MM.1S (cell line): ENCODE results near the gene PGPEP1.

Source experiments
- DNase-seq: peaks from one replicate; pipeline ENCODE4 v3.0.0-alpha.2; 2015
- H2AFZ ChIP-seq: fragments of 300-600 bp; sonication (generic); 2 replicates; pipeline ENCODE4 v1.6.0; 2016; ENCODE audit warnings: antibody characterized with exemption, low read length
- H3F3A ChIP-seq: fragments of 300-600 bp; sonication (generic); 2 replicates; pipeline ENCODE4 v1.6.1; 2016; ENCODE audit warnings: mild to moderate bottlenecking, antibody characterized with exemption, low read length, moderate library complexity, mixed read lengths; ENCODE audit not compliant: insufficient read depth
- H3K27ac ChIP-seq: fragments of 300-600 bp; sonication (generic); 2 replicates; pipeline ENCODE4 v1.5.1; 2016; ENCODE audit warnings: mild to moderate bottlenecking, low read length
- H3K27me3 ChIP-seq: fragments of 300-600 bp; sonication (generic); replicated peaks from 2 replicates; pipeline ENCODE4 v1.6.0; 2016; ENCODE audit warnings: low read length; ENCODE audit not compliant: insufficient read depth
- H3K36me3 ChIP-seq: fragments of 300-600 bp; sonication (generic); replicated peaks from 2 replicates; pipeline ENCODE4 v1.6.1; 2016; ENCODE audit warnings: mild to moderate bottlenecking, low read length, mixed read lengths; ENCODE audit not compliant: insufficient read depth
- H3K4me1 ChIP-seq: fragments of 300-600 bp; sonication (generic); 2 replicates; pipeline ENCODE4 v1.6.1; 2016; ENCODE audit warnings: low read length, mixed read lengths
- H3K4me2 ChIP-seq: fragments of 300-600 bp; sonication (generic); 2 replicates; pipeline ENCODE4 v1.6.0; 2016; ENCODE audit warnings: low read depth, low read length
- H3K4me3 ChIP-seq: fragments of 300-600 bp; sonication (generic); 2 replicates; pipeline ENCODE4 v1.5.1; 2016; ENCODE audit warnings: low read length, mixed read lengths
- H3K79me2 ChIP-seq: fragments of 300-600 bp; sonication (generic); 2 replicates; pipeline ENCODE4 v1.6.1; 2016; ENCODE audit warnings: mixed run types, low read length, mixed read lengths
- H3K9ac ChIP-seq: fragments of 300-600 bp; sonication (generic); 2 replicates; pipeline ENCODE4 v1.6.1; 2016; ENCODE audit warnings: low read length, mixed read lengths
- H3K9me2 ChIP-seq: fragments of 300-600 bp; sonication (generic); replicated peaks from 2 replicates; pipeline ENCODE4 v1.6.1; 2016; ENCODE audit warnings: mild to moderate bottlenecking, low read length, mixed read lengths; ENCODE audit not compliant: insufficient read depth
- H3K9me3 ChIP-seq: fragments of 300-600 bp; sonication (generic); replicated peaks from 2 replicates; pipeline ENCODE4 v1.6.1; 2016; ENCODE audit warnings: mild to moderate bottlenecking, low read length, mixed read lengths; ENCODE audit not compliant: insufficient read depth
- H4K20me1 ChIP-seq: fragments of 300-600 bp; sonication (generic); 2 replicates; pipeline ENCODE4 v1.6.1; 2016; ENCODE audit warnings: mild to moderate bottlenecking, low read length, moderate library complexity, mixed read lengths; ENCODE audit not compliant: insufficient read depth
- CTCF ChIP-seq: fragments of 300-600 bp; sonication (generic); IDR thresholded peaks from 2 replicates; pipeline ENCODE4 v1.5.1; 2016; ENCODE audit warnings: antibody characterized with exemption, low read length, mixed read lengths
- EZH2 ChIP-seq: fragments of 300-600 bp; sonication (generic); optimal IDR thresholded peaks from 2 replicates; pipeline ENCODE3; 2017; ENCODE audit warnings: low read depth, mild to moderate bottlenecking, antibody characterized with exemption, low read length, mixed read lengths
- EZH2phosphoT487 ChIP-seq: fragments of 300-600 bp; sonication (generic); IDR thresholded peaks from 2 replicates; pipeline ENCODE4 v1.6.1; 2018; ENCODE audit warnings: antibody characterized with exemption, low read length

Gene PGPEP1

GRCh38 chr19:18414504-18415177 lies 74.2 kb downstream of the PGPEP1 start:
- Histone ChIP-seq H3K4me1 (peaks cover 6% of the 10 kb centered on the region), H3K4me3 (no peak overlapping the region), H3F3A (peaks cover 10% of the 10 kb centered on the region), H3K9ac (no peak overlapping the region), H3K9me2 (no peaks in the 10 kb centered on the region), H3K27ac (no peak overlapping the region), H3K9me3 (no peaks in the 10 kb centered on the region), H3K79me2 (no peaks in the 10 kb centered on the region), H3K27me3 (peaks cover 73% of the 10 kb centered on the region), H4K20me1 (no peaks in the 10 kb centered on the region), H3K36me3 (no peaks in the 10 kb centered on the region), H2AFZ (no peak overlapping the region), H3K4me2 (no peak overlapping the region)
- no peak for TF ChIP-seq EZH2phosphoT487
- TF ChIP-seq EZH2 = no peak
- no peak for TF ChIP-seq CTCF
- no peak for DNase-seq

GRCh38 chr19:18415178-18415867 lies 74.9 kb downstream of the PGPEP1 start:
- no peak overlapping the region for H3K4me2 ChIP-seq
- H3K9me3 ChIP-seq = no peaks in the 10 kb centered on the region
- H3F3A ChIP-seq = peaks cover 10% of the 10 kb centered on the region
- DNase-seq = no peak
- no peaks in the 10 kb centered on the region for H3K79me2 ChIP-seq
- no peak overlapping the region for H3K9ac ChIP-seq
- H2AFZ ChIP-seq = no peak overlapping the region
- H3K36me3 ChIP-seq = no peaks in the 10 kb centered on the region
- H3K4me3 ChIP-seq = no peak overlapping the region
- H3K27ac ChIP-seq = no peak overlapping the region
- H4K20me1 ChIP-seq = no peaks in the 10 kb centered on the region
- peaks cover 73% of the 10 kb centered on the region for H3K27me3 ChIP-seq
- no peaks in the 10 kb centered on the region for H3K9me2 ChIP-seq
- TF ChIP-seq EZH2phosphoT487 = no peak
- TF ChIP-seq CTCF = no peak
- TF ChIP-seq EZH2 = no peak
- peaks cover 6% of the 10 kb centered on the region for H3K4me1 ChIP-seq

- no peak overlapping the region for H3K27ac ChIP-seq
- peaks cover 6% of the 10 kb centered on the region for H3K4me1 ChIP-seq
- peak overlapping the region; percentile 47 for H3K4me3 ChIP-seq
- H4K20me1 ChIP-seq = no peaks in the 10 kb centered on the region
- H3F3A ChIP-seq = peaks cover 10% of the 10 kb centered on the region
- no peaks in the 10 kb centered on the region for H3K79me2 ChIP-seq
- H3K4me2 ChIP-seq = peak overlapping the region; percentile 95
- no peaks in the 10 kb centered on the region for H3K9me2 ChIP-seq
- H3K9ac ChIP-seq = peak overlapping the region; percentile 21; the same call in 1 of the 2 replicates
- H3K9me3 ChIP-seq = no peaks in the 10 kb centered on the region
- TF ChIP-seq EZH2phosphoT487 (no peak), EZH2 (no peak), CTCF (no peak)
- H2AFZ ChIP-seq = peak overlapping the region; percentile 67
- DNase-seq = no peak
- H3K36me3 ChIP-seq = no peaks in the 10 kb centered on the region
- H3K27me3 ChIP-seq = peaks cover 62% of the 10 kb centered on the region
Observed at GRCh38 chr19:18416778-18417249, 76.4 kb downstream of the PGPEP1 start.
